B cell (primary cell): ENCODE measurements around the gene RGS3. TPM values are rescaled to one million over a fixed set of nuclear protein-coding genes. Genes with fewer than 3 reads are reported as not detected.

Experiments
- ATAC-seq: fragments of 200-7000 bp; cut with Tn5 transposase; one replicate; pipeline ENCODE4 v1.10.0; 2021; ENCODE audit warnings: low read depth, mild to moderate bottlenecking, moderate number of reproducible peaks, moderate library complexity
- CTCF ChIA-PET: fragments of 350-600 bp; sonication (Branson Sonifier 250); formaldehyde crosslinking; loops from one replicate; lab custom pipeline; 2021; ENCODE audit warnings: antibody characterized with exemption, inconsistent platforms; lab: Charles Lee
- POLR2A ChIA-PET: fragments of 350-600 bp; sonication (Branson Sonifier 250); formaldehyde crosslinking; loops from one replicate; lab custom pipeline; 2021; ENCODE audit warnings: antibody characterized with exemption; lab: Charles Lee
- DNase-seq: peaks from one replicate; pipeline ENCODE4 v3.0.0; 2013
- H2AFZ ChIP-seq: 2 replicates; pipeline ENCODE4 v1.6.1; 2012; ENCODE audit warnings: mild to moderate bottlenecking, low read depth, low read length; ENCODE audit not compliant: insufficient read depth, poor library complexity, severe bottlenecking
- H3K27ac ChIP-seq, 2 donors: 1 replicate in 1 of 2; 2 replicates in 1 of 2; pipeline ENCODE4 v1.5.1; 2012 to 2013; ENCODE audit warnings: low read length in 2 of 2, mild to moderate bottlenecking in 2 of 2, moderate library complexity in 1 of 2
- H3K27me3 ChIP-seq, 4 experiments: fragments of 200-600 bp in 1 of 4; sonication (generic) in 1 of 4; replicated peaks in 1 of 4; 1 replicate in 2 of 4; 2 replicates in 2 of 4; pipeline versions ENCODE4 v1.6.1 to v1.7.0; 2013 to 2016; ENCODE audit warnings: low read length in 3 of 4, mild to moderate bottlenecking in 2 of 4, mixed read lengths in 1 of 4, moderate library complexity in 1 of 4; ENCODE audit not compliant: insufficient read depth in 4 of 4, control insufficient read depth in 3 of 4; ENCODE audit errors: control extremely low read depth in 1 of 4
- H3K36me3 ChIP-seq, 2 experiments: replicated peaks in 1 of 2; 1 replicate in 1 of 2; 2 replicates in 1 of 2; pipeline versions ENCODE4 v1.6.1 to v1.7.1; 2013; ENCODE audit warnings: low read length in 1 of 2; ENCODE audit not compliant: insufficient read depth in 2 of 2, control insufficient read depth in 1 of 2; ENCODE audit errors: control extremely low read depth in 1 of 2, extremely low read depth in 1 of 2
- H3K4me1 ChIP-seq, 2 donors: fragments of 200-600 bp in 1 of 2; sonication (generic) in 1 of 2; 1 replicate in 1 of 2; 2 replicates in 1 of 2; pipeline versions ENCODE4 v1.5.1 to v1.6.1; 2013 to 2017; ENCODE audit warnings: low read length in 2 of 2; ENCODE audit not compliant: control insufficient read depth in 2 of 2, insufficient read depth in 2 of 2
- H3K4me2 ChIP-seq: replicated peaks from 2 replicates; pipeline ENCODE3; 2012; ENCODE audit warnings: mild to moderate bottlenecking, low read depth, low read length; ENCODE audit not compliant: poor library complexity, severe bottlenecking
- H3K4me3 ChIP-seq, 5 experiments: fragments of 200-600 bp in 1 of 5; sonication (generic) in 1 of 5; 1 replicate in 3 of 5; 2 replicates in 2 of 5; pipeline versions ENCODE4 v1.5.1 to v1.7.0; 2011 to 2016; ENCODE audit warnings: low read length in 4 of 5, mild to moderate bottlenecking in 4 of 5, low read depth in 2 of 5, control low read depth in 1 of 5, moderate library complexity in 1 of 5; ENCODE audit not compliant: insufficient read depth in 1 of 5; ENCODE audit errors: control extremely low read depth in 1 of 5, extremely low read depth in 1 of 5
- H3K79me2 ChIP-seq: fragments of 200-600 bp; sonication (generic); one replicate; pipeline ENCODE4 v1.6.0; 2016; ENCODE audit warnings: low read length; ENCODE audit not compliant: control insufficient read depth, insufficient read depth
- H3K9ac ChIP-seq: fragments of 200-600 bp; sonication (generic); 2 replicates; pipeline ENCODE4 v1.6.1; 2017; ENCODE audit warnings: mild to moderate bottlenecking, low read length, moderate library complexity
- H3K9me3 ChIP-seq, 3 donors: one replicate each; pipeline versions ENCODE4 v1.6.1 to v1.7.1; 2013; ENCODE audit warnings: low read length in 2 of 3; ENCODE audit not compliant: control insufficient read depth in 2 of 3, insufficient read depth in 1 of 3; ENCODE audit errors: control extremely low read depth in 1 of 3
- H4K20me1 ChIP-seq: 2 replicates; pipeline ENCODE4 v1.6.0; 2012; ENCODE audit warnings: mild to moderate bottlenecking, low read length; ENCODE audit not compliant: insufficient read depth, control insufficient read depth, poor library complexity, severe bottlenecking
- H3K27ac Mint-ChIP-seq: one replicate; pipeline ENCODE4 v1.8.0; 2021; ENCODE audit warnings: mixed read lengths
- H3K27me3 Mint-ChIP-seq: one replicate; pipeline ENCODE4 v1.8.0; 2021; ENCODE audit warnings: mixed read lengths
- H3K4me1 Mint-ChIP-seq: one replicate; pipeline ENCODE4 v1.8.0; 2021; ENCODE audit warnings: mixed read lengths
- H3K4me3 Mint-ChIP-seq: one replicate; pipeline ENCODE4 v1.8.0; 2021; ENCODE audit warnings: mixed read lengths
- H3K9me3 Mint-ChIP-seq: one replicate; pipeline ENCODE4 v1.8.0; 2022; ENCODE audit warnings: mixed read lengths; ENCODE audit not compliant: insufficient read depth
- EZH2 ChIP-seq: IDR thresholded peaks from 2 replicates; pipeline ENCODE4 v1.6.1; 2012; ENCODE audit warnings: borderline replicate concordance, low read depth, mild to moderate bottlenecking, moderate library complexity, low read length; ENCODE audit not compliant: insufficient read depth, poor library complexity, severe bottlenecking
- WGBS: methylation state at CpG from one replicate; pipeline ENCODE4 v1.1.5; 2013; ENCODE audit warnings: missing lambda C conversion rate; ENCODE audit not compliant: insufficient coverage; 5-methylcytosine and 5-hydroxymethylcytosine counted together
- intact Hi-C: fragments of 100-400 bp; cut with micrococcal nuclease; formaldehyde crosslinking; loops from one replicate; pipeline ENCODE4 v1.10.0; 2022
- polyA plus RNA-seq: library from polyadenylated mRNA; depleted of rRNA; stranded (reverse); fragments of >200 nt; gene quantifications from 2 replicates; pipeline ENCODE4 v1.2.3, GENCODE V29; 2012
- total RNA-seq, 2 donors: library from RNA; stranded (reverse); fragments of 120-200 nt in 1 of 2; gene quantifications; 1 replicate in 1 of 2; 2 replicates in 1 of 2; pipeline versions ENCODE4 v1.2.3 to v1.2.4, GENCODE V29; 2013 to 2022
- TF ChIP-seq, protein P1 (sequence below): fragments of 200-600 bp; IDR thresholded peaks from one replicate; pipeline ENCODE4 v1.8.0; 2022; ENCODE audit warnings: antibody characterized with exemption, mild to moderate bottlenecking

The RGS3 gene
- total and polyA plus RNA-seq, 2 donors (not counting 1 experiment from before 2014, with no cell fraction given): 12.0 to 15.6 TPM

- H3K9me3 Mint-ChIP-seq: no peaks in the 10 kb centered on the region
Measured at GRCh38 chr9:113579283-113580040, 115.9 kb downstream of the RGS3 start.

More at GRCh38 chr9:113579283-113580040, 115.9 kb downstream of the RGS3 start:
- ChIA-PET CTCF (interaction anchor here (0.9 to 7.3 kb wide), 17 partner anchors 11 to 305 kb away, joined by 3 to 136 read pairs (median 7); partner anchors contain the start of genes ALAD, C9orf43, CDC26 and POLE3), POLR2A (interaction anchor here (0.6 to 1.7 kb wide), 6 partner anchors 8 to 304 kb away, joined by 3 to 9 read pairs (median 5); partner anchors contain the start of genes C9orf43, CDC26, POLE3 and PRPF4)
- H3K9me3 ChIP-seq: no peaks in the 10 kb centered on the region
- ATAC-seq: peak; percentile 12
- H3K4me1 ChIP-seq: peaks cover 51 to 69% of the 10 kb centered on the region in 2 donors
- H2AFZ ChIP-seq: peak overlapping the region; percentile 69
- intact Hi-C loops: loop anchor here (5.0 kb wide), 1 partner anchor 43 kb away; no protein-coding TSS in a partner anchor
- WGBS: 15% methylated on average over 5 of the region's 5 CpGs
- Mint-ChIP-seq H3K4me3 (peak overlapping the region; percentile 86), H3K27ac (peak overlapping the region; percentile 96), H3K4me1 (peaks cover 70% of the 10 kb centered on the region), H3K27me3 (no peaks in the 10 kb centered on the region)
- peak overlapping the region in 2 of 5 experiments; percentile 7 to 48 for H3K4me3 ChIP-seq
- no peaks in the 10 kb centered on the region for H3K27me3 ChIP-seq
- H3K27ac ChIP-seq: peak overlapping the region; percentile 71 to 85
- H3K79me2 ChIP-seq: peaks cover 21% of the 10 kb centered on the region
- TF ChIP-seq, protein P1, sequence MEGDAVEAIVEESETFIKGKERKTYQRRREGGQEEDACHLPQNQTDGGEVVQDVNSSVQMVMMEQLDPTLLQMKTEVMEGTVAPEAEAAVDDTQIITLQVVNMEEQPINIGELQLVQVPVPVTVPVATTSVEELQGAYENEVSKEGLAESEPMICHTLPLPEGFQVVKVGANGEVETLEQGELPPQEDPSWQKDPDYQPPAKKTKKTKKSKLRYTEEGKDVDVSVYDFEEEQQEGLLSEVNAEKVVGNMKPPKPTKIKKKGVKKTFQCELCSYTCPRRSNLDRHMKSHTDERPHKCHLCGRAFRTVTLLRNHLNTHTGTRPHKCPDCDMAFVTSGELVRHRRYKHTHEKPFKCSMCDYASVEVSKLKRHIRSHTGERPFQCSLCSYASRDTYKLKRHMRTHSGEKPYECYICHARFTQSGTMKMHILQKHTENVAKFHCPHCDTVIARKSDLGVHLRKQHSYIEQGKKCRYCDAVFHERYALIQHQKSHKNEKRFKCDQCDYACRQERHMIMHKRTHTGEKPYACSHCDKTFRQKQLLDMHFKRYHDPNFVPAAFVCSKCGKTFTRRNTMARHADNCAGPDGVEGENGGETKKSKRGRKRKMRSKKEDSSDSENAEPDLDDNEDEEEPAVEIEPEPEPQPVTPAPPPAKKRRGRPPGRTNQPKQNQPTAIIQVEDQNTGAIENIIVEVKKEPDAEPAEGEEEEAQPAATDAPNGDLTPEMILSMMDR: no peak
- TF ChIP-seq EZH2: no peak
- H3K9ac ChIP-seq: peak overlapping the region; percentile 57
- H3K36me3 ChIP-seq: peaks cover 0 to 17% of the 10 kb centered on the region in 2 experiments
- DNase-seq: peak; percentile 67
- H3K4me2 ChIP-seq: peak overlapping the region; percentile 69
- H4K20me1 ChIP-seq: peaks cover 17% of the 10 kb centered on the region
